Measurements from ENCODE around the gene GYG2. TPM values are rescaled to one million over a fixed set of nuclear protein-coding genes. Genes with fewer than 3 reads are reported as not detected.

GYG2 gene
- total RNA-seq (2016; rRNA removed; fragmentation: Illumina TruSeq; extraction: Trizol), result 24.3 and 31.7 TPM in 2 replicates
- total RNA-seq (2016; cell fraction: cytosol; rRNA removed; fragmentation: Illumina TruSeq; extraction: Trizol; ENCODE audit: low read depth), result 6.7 and 8.4 TPM in 2 replicates
- total RNA-seq (2016; cell fraction: insoluble cytoplasmic fraction; rRNA removed; fragmentation: Illumina TruSeq; extraction: Trizol), result 22.5 and 30.3 TPM in 2 replicates
- total RNA-seq (2016; cell fraction: membrane; rRNA removed; fragmentation: Illumina TruSeq; extraction: Trizol), result 22.4 and 23.0 TPM in 2 replicates
- total RNA-seq (2016; cell fraction: nucleus; rRNA removed; fragmentation: Illumina TruSeq; extraction: Trizol), result 16.0 and 17.3 TPM in 2 replicates
- polyA plus RNA-seq (2011; rRNA removed), result 19.8 and 20.0 TPM in 2 replicates
- 16.9 and 19.2 TPM in 2 replicates for polyA plus RNA-seq (2011; cell fraction: cytosol; rRNA removed)
- polyA plus RNA-seq (2011; cell fraction: nucleus; rRNA removed), result 14.1 and 16.8 TPM in 2 replicates
- polyA plus RNA-seq (2012), result 11.2 and 14.3 TPM in 2 replicates
- 6.2 and 7.5 TPM in 2 replicates for polyA plus RNA-seq (2016; cell fraction: cytosol; fragmentation: Illumina TruSeq; extraction: Trizol; ENCODE audit: low read depth)
- polyA plus RNA-seq (2016; cell fraction: insoluble cytoplasmic fraction; fragmentation: Illumina TruSeq; extraction: Trizol; ENCODE audit: low read depth), result 37.0 and 37.2 TPM in 2 replicates
- 16.2 and 16.5 TPM in 2 replicates for polyA plus RNA-seq (2016; cell fraction: membrane; fragmentation: Illumina TruSeq; extraction: Trizol; ENCODE audit: low read depth)
- polyA plus RNA-seq (2016; cell fraction: nucleus; fragmentation: Illumina TruSeq; extraction: Trizol; ENCODE audit: insufficient read depth, low read depth), result 34.6 and 35.1 TPM in 2 replicates
- polyA minus RNA-seq (2011; rRNA and poly(A)+ RNA removed; ENCODE audit: low replicate concordance), result 64.2 TPM in 1 of 2 replicates, not detected in the other
- polyA minus RNA-seq (2011; cell fraction: cytosol; rRNA and poly(A)+ RNA removed), result 19.9 and 20.0 TPM in 2 replicates
- polyA minus RNA-seq (2011; cell fraction: nucleus; rRNA and poly(A)+ RNA removed), result 8.0 and 12.1 TPM in 2 replicates
- Bru-seq, nascent RNA, result percentile 59 among the genes with signal in this experiment
- BruChase-seq, experiment 1, labeled RNA remaining after a 6-hour chase, result percentile 69 among the genes with signal in this experiment
- BruChase-seq, experiment 2, labeled RNA remaining after a 2-hour chase, result percentile 70 among the genes with signal in this experiment
- long read RNA-seq, experiment 1, partial matches to known transcripts, result 4 of 17 reads
- long read RNA-seq, experiment 1, other reads (novel, unspliced or antisense), result 10 of 17 reads
- long read RNA-seq, experiment 2, transcript GYG2-205 (11 exons, 1,956 nt), result major isoform, 9 of 38 reads
- long read RNA-seq, experiment 2, partial matches to known transcripts, result 3 of 38 reads
- long read RNA-seq, experiment 2, other reads (novel, unspliced or antisense), result 26 of 38 reads

- intact Hi-C loops (cut with micrococcal nuclease; ENCODE audit: unreplicated experiment) (no loop called here), in situ Hi-C loops (cut with HindIII; ENCODE audit: extremely low pct_ligation_motif_present, low pct_unique_long_range_greater_than_20kb) (no loop called here)
- peak within 1 kb of the TSS; percentile 40 to 70 (median 68); a peak in 5 of 6 replicates for H3K4me3 ChIP-seq (replicated peaks in 1 of 3; ENCODE audit: insufficient read depth in 1 of 3, low read depth in 2 of 3, low read length in 3 of 3)
- H3K4me2 ChIP-seq (ENCODE audit: low read depth, low read length), result peak within 1 kb of the TSS; percentile 60
- peak; percentile 84 for ATAC-seq
- peaks cover 32% of the 10 kb centered on the region for H3K4me1 ChIP-seq (ENCODE audit: insufficient read depth, low read length)
- no peaks in the 10 kb centered on the region for H3K27me3 ChIP-seq (ENCODE audit: control insufficient read depth in 1 of 2, insufficient read depth in 2 of 2, low read length in 2 of 2)
- no peaks in the 10 kb centered on the region for H4K20me1 ChIP-seq (ENCODE audit: insufficient read depth, low read length)
- peak; percentile 64 for DNase-seq (ENCODE audit: low spot score)
- FAIRE-seq, result peak; percentile 65
- peak within 1 kb of the TSS; percentile 40 for H3K27ac ChIP-seq (ENCODE audit: extremely low read length, insufficient read depth, low read length)
- 7% methylated on average over 16 of the region's 56 CpGs for WGBS (ENCODE audit: low lambda C conversion rate)
- ChIA-PET POLR2A (no interaction called here), CTCF (ENCODE audit: low intra/inter-chr PET ratio, low total read pairs) (no interaction called here)
- H3K9ac ChIP-seq (ENCODE audit: insufficient read depth, low read depth, low read length), result peak within 1 kb of the TSS; percentile 39
- BruUV-seq (replicated peaks), result no TSS peak
- H3K36me3 ChIP-seq (replicated peaks in 1 of 2; ENCODE audit: control insufficient read depth in 1 of 2, insufficient read depth in 2 of 2, low read length in 2 of 2), result no peaks in the 10 kb centered on the region; a peak in 1 of 5 replicates
- no peaks in the 10 kb centered on the region for H3K79me2 ChIP-seq (ENCODE audit: insufficient read depth, low read length)
- H3K9me3 ChIP-seq (ENCODE audit: low read length), result no peaks in the 10 kb centered on the region
- no peak within 1 kb of the TSS for H2AFZ ChIP-seq (ENCODE audit: low read length)
- TF ChIP-seq ZNF619 (CRISPR knock-in tag; IDR thresholded peaks at IDR 0.05), result no peak
- 0 out of 2 replicates have a peak, but pooled peaks have one; percentile 25 for TF ChIP-seq DMAP1 (CRISPR knock-in tag; IDR thresholded peaks at IDR 0.05)
- TF ChIP-seq ZNF674 (CRISPR knock-in tag; IDR thresholded peaks at IDR 0.05; ENCODE audit: low read depth), result no peak
- no peak for TF ChIP-seq TRAFD1 (CRISPR knock-in tag; IDR thresholded peaks at IDR 0.05; ENCODE audit: borderline replicate concordance)
- TF ChIP-seq ZNF224 (CRISPR knock-in tag; IDR thresholded peaks at IDR 0.05), result no peak
- TF ChIP-seq ZNF430 (CRISPR knock-in tag; IDR thresholded peaks at IDR 0.05), result no peak
- TF ChIP-seq ZNF652 (CRISPR knock-in tag; IDR thresholded peaks at IDR 0.05; ENCODE audit: borderline replicate concordance, low read depth), result peak; percentile 81
- peak; percentile 62; the same call in 1 of the 2 replicates for TF ChIP-seq SP5 (CRISPR knock-in tag; IDR thresholded peaks at IDR 0.05; ENCODE audit: borderline replicate concordance, low read depth)
- peak; percentile 45; the same call in 1 of the 2 replicates for TF ChIP-seq ZFY (CRISPR knock-in tag; IDR thresholded peaks at IDR 0.05)
- peak; percentile 67; the same call in 1 of the 2 replicates for TF ChIP-seq ZNF24 (IDR thresholded peaks at IDR 0.05)
- peak; percentile 11 for TF ChIP-seq YY1 (IDR thresholded peaks at IDR 0.05; ENCODE audit: insufficient read depth, insufficient replicate concordance, low read depth, low read length)
- TF ChIP-seq KLF6 (CRISPR knock-in tag; IDR thresholded peaks at IDR 0.05), result 0 out of 2 replicates have a peak, but pooled peaks have one; percentile 28
- no peak for TF ChIP-seq FOXK1 (CRISPR knock-in tag; IDR thresholded peaks at IDR 0.05; ENCODE audit: borderline replicate concordance, low read depth)
- TF ChIP-seq RBM39 (IDR thresholded peaks at IDR 0.05; ENCODE audit: low read depth, low read length, poor library complexity, severe bottlenecking), result peak; percentile 47
- TF ChIP-seq ZNF574 (CRISPR knock-in tag; IDR thresholded peaks at IDR 0.05), result no peak
Observed at GRCh38 chrX:2828344-2828958, at the start of gene GYG2. TSS of gene GYG2 (plus strand) at chrX:2828930. CDS start at chrX:2830189, 1,259 bp downstream.
